HepG2 (cell line): Measurements from ENCODE around the gene KLHL28. TPM values are rescaled to one million over a fixed set of nuclear protein-coding genes. Genes with fewer than 3 reads are reported as not detected.

ENCODE experiments used
- ATAC-seq: fragments of 200-7000 bp; cut with Tn5 transposase; 3 replicates; pipeline ENCODE4 v1.9.1; 2020; ENCODE audit warnings: mild to moderate bottlenecking, moderate library complexity
- Bru-seq: library from RNA; stranded (reverse); fragments of 400-500 nt; gene quantifications from one replicate; lab custom pipeline; 2021; lab: Mats Ljungman, UMichigan
- BruChase-seq, 2 experiments: library from RNA; stranded (reverse); fragments of 400-500 nt; gene quantifications; one replicate each; lab custom pipeline; 2021; lab: Mats Ljungman, UMichigan
- BruUV-seq: library from RNA; stranded (reverse); fragments of 400-500 nt; replicated peaks from 2 replicates; lab custom pipeline; 2021; lab: Mats Ljungman, UMichigan
- CTCF ChIA-PET: fragments of 300-600 bp; formaldehyde crosslinking; extraction: SDS; loops from one replicate; lab custom pipeline; 2021; ENCODE audit warnings: low total read pairs, inconsistent platforms, low intra/inter-chr PET ratio; lab: Yijun Ruan, JAX
- POLR2A ChIA-PET: fragments of 350-600 bp; sonication (Branson Sonifier 250); formaldehyde crosslinking; loops from one replicate; lab custom pipeline; 2020; ENCODE audit warnings: antibody characterized with exemption, inconsistent platforms; lab: Yijun Ruan, JAX
- DNase-seq: peaks from one replicate; pipeline ENCODE4 v3.0.0-alpha.2; 2015; ENCODE audit warnings: low spot score
- FAIRE-seq: peaks from 3 replicates; lab custom pipeline; 2011; peaks lifted over from hg19 to GRCh38; lab: Jason Lieb, UNC
- H2AFZ ChIP-seq: one replicate; pipeline ENCODE4 v1.6.1; 2011; ENCODE audit warnings: low read length, inconsistent platforms
- H3K27ac ChIP-seq: fragments of 300-600 bp; 3 replicates; pipeline ENCODE4 v1.8.0; 2011; ENCODE audit warnings: mixed run types, mild to moderate bottlenecking, mixed read lengths, low read length, inconsistent platforms; ENCODE audit not compliant: insufficient read depth; ENCODE audit errors: extremely low read length
- H3K27me3 ChIP-seq, 2 experiments: fragments of 200-600 bp in 1 of 2; 2 replicates in 1 of 2; 3 replicates in 1 of 2; pipeline versions ENCODE4 v1.6.0 to v1.8.0; 2011; ENCODE audit warnings: low read length in 2 of 2, mild to moderate bottlenecking in 2 of 2, moderate library complexity in 2 of 2, inconsistent platforms in 1 of 2; ENCODE audit not compliant: insufficient read depth in 2 of 2, control insufficient read depth in 1 of 2
- H3K36me3 ChIP-seq, 2 experiments: fragments of 200-600 bp in 1 of 2; replicated peaks in 1 of 2; 2 replicates in 1 of 2; 3 replicates in 1 of 2; pipeline versions ENCODE4 v1.5.1 to v1.8.0; 2011; ENCODE audit warnings: low read length in 2 of 2, inconsistent platforms in 1 of 2; ENCODE audit not compliant: insufficient read depth in 2 of 2, control insufficient read depth in 1 of 2
- H3K4me1 ChIP-seq: 2 replicates; pipeline ENCODE4 v1.5.1; 2012; ENCODE audit warnings: low read length, inconsistent platforms; ENCODE audit not compliant: insufficient read depth
- H3K4me2 ChIP-seq: 2 replicates; pipeline ENCODE4 v1.6.0; 2011; ENCODE audit warnings: low read depth, low read length, inconsistent platforms
- H3K4me3 ChIP-seq, 3 experiments: fragments of 200-600 bp in 1 of 3; sonication (generic), shearing (Covaris generic) in 1 of 3; replicated peaks in 1 of 3; 2 replicates each; pipeline ENCODE4 v1.5.1; 2011 to 2016; ENCODE audit warnings: low read length in 3 of 3, inconsistent platforms in 2 of 3, low read depth in 2 of 3, mild to moderate bottlenecking in 2 of 3, control low read depth in 1 of 3, mixed read lengths in 1 of 3; ENCODE audit not compliant: insufficient read depth in 1 of 3
- H3K79me2 ChIP-seq: one replicate; pipeline ENCODE4 v1.6.1; 2011; ENCODE audit warnings: low read length, inconsistent platforms; ENCODE audit not compliant: insufficient read depth
- H3K9ac ChIP-seq: 2 replicates; pipeline ENCODE4 v1.6.0; 2011; ENCODE audit warnings: mild to moderate bottlenecking, low read depth, low read length, inconsistent platforms; ENCODE audit not compliant: insufficient read depth
- H3K9me3 ChIP-seq: 2 replicates; pipeline ENCODE4 v1.5.1; 2012; ENCODE audit warnings: mild to moderate bottlenecking, low read length
- H4K20me1 ChIP-seq: 2 replicates; pipeline ENCODE4 v1.6.0; 2011; ENCODE audit warnings: inconsistent platforms, mild to moderate bottlenecking, low read length, moderate library complexity; ENCODE audit not compliant: insufficient read depth
- AKAP8 ChIP-seq: sonication (generic); formaldehyde crosslinking; IDR thresholded peaks from 2 replicates; pipeline ENCODE4 v1.5.1; 2020; ENCODE audit warnings: mild to moderate bottlenecking, missing genetic modification reagents
- ARNT2 ChIP-seq: sonication (generic); formaldehyde crosslinking; IDR thresholded peaks from 2 replicates; pipeline ENCODE4 v1.8.0; 2022; ENCODE audit warnings: mild to moderate bottlenecking, low read depth, missing genetic modification reagents, moderate library complexity
- FOXA1 ChIP-seq, 2 experiments: fragments of 450-650 bp in 1 of 2; sonication (generic) in 1 of 2; formaldehyde crosslinking in 1 of 2; IDR thresholded peaks; 2 replicates each; pipeline versions ENCODE4 v1.4.0 to v1.6.1; 2016 to 2020; ENCODE audit warnings: missing genetic modification reagents in 1 of 2
- GLI4 ChIP-seq: sonication (generic); formaldehyde crosslinking; IDR thresholded peaks from 2 replicates; pipeline ENCODE4 v1.5.1; 2020; ENCODE audit warnings: missing genetic modification reagents, mild to moderate bottlenecking, moderate library complexity, borderline replicate concordance
- HDAC1 ChIP-seq: sonication (generic); formaldehyde crosslinking; IDR thresholded peaks from 2 replicates; pipeline ENCODE4 v1.5.1; 2020; ENCODE audit warnings: mild to moderate bottlenecking, missing genetic modification reagents
- HOMEZ ChIP-seq: IDR thresholded peaks from 2 replicates; pipeline ENCODE4 v1.6.1; 2016; ENCODE audit warnings: low read depth
- HOXA5 ChIP-seq: sonication (generic); formaldehyde crosslinking; IDR thresholded peaks from 2 replicates; pipeline ENCODE4 v1.4.0; 2020; ENCODE audit warnings: missing genetic modification reagents
- RBFOX2 ChIP-seq: fragments of 200-400 bp; formaldehyde crosslinking; IDR thresholded peaks from 2 replicates; pipeline ENCODE4 v1.6.1; 2017; ENCODE audit warnings: low read depth, mild to moderate bottlenecking, low read length
- SMARCE1 ChIP-seq: fragments of 450-650 bp; IDR thresholded peaks from 2 replicates; pipeline ENCODE4 v1.6.1; 2017; ENCODE audit warnings: borderline replicate concordance
- TFAP4 ChIP-seq: sonication (generic); IDR thresholded peaks from 2 replicates; pipeline ENCODE4 v1.6.1; 2016; ENCODE audit warnings: low read depth, borderline replicate concordance
- ZIK1 ChIP-seq: sonication (generic); formaldehyde crosslinking; IDR thresholded peaks from 2 replicates; pipeline ENCODE4 v1.5.0; 2020; ENCODE audit warnings: mild to moderate bottlenecking, low read depth, missing genetic modification reagents, borderline replicate concordance
- ZMAT3 ChIP-seq: sonication (generic); formaldehyde crosslinking; conservative IDR thresholded peaks from 2 replicates; pipeline ENCODE4 v1.7.0; 2021; ENCODE audit warnings: missing genetic modification reagents
- ZNF703 ChIP-seq: sonication (generic); formaldehyde crosslinking; IDR thresholded peaks from 2 replicates; pipeline ENCODE4 v1.5.1; 2020; ENCODE audit warnings: missing genetic modification reagents, mild to moderate bottlenecking, moderate library complexity, borderline replicate concordance
- ZSCAN21 ChIP-seq: sonication (generic); formaldehyde crosslinking; IDR thresholded peaks from 2 replicates; pipeline ENCODE4 v1.8.0; 2022; ENCODE audit warnings: mild to moderate bottlenecking, missing genetic modification reagents, moderate library complexity, borderline replicate concordance
- WGBS: methylation state at CpG from one replicate; pipeline ENCODE4 v1.1.6; 2017; ENCODE audit warnings: low lambda C conversion rate; 5-methylcytosine and 5-hydroxymethylcytosine counted together
- in situ Hi-C: cut with HindIII; loops from 2 replicates; pipeline ENCODE4 v1.10.0; 2017; ENCODE audit warnings: low pct_unique_long_range_greater_than_20kb; ENCODE audit not compliant: extremely low pct_ligation_motif_present
- intact Hi-C: fragments of 100-400 bp; cut with micrococcal nuclease; formaldehyde crosslinking; loops from one replicate; pipeline ENCODE4 v1.10.0; 2022; ENCODE audit not compliant: unreplicated experiment
- long read RNA-seq, 2 experiments: library from RNA in 1 of 2; library from polyadenylated mRNA in 1 of 2; stranded (forward) in 1 of 2; unstranded in 1 of 2; transcript quantifications; one replicate each; pipeline ENCODE4 v2.0.0, GENCODE V29; 2019 to 2022
- polyA minus RNA-seq, 3 experiments: library from RNA; depleted of rRNA, polyadenylated mRNA; stranded (reverse); fragments of >200 nt; gene quantifications; 2 replicates each; pipeline ENCODE4 v1.2.3, GENCODE V29; 2011; ENCODE audit warnings: low replicate concordance in 1 of 3
- polyA plus RNA-seq, 8 experiments: library from polyadenylated mRNA; depleted of rRNA in 3 of 8; stranded (reverse) in 7 of 8; unstranded in 1 of 8; fragments of >200 nt; fragmentation: Illumina TruSeq in 4 of 8; extraction: Trizol in 4 of 8; gene quantifications; 2 replicates each; pipeline versions ENCODE4 v1.2.1 to v1.2.3, GENCODE V29; 2011 to 2016; ENCODE audit warnings: low read depth in 4 of 8, missing spikeins in 1 of 8, mixed read lengths in 1 of 8; ENCODE audit not compliant: insufficient read depth in 1 of 8
- total RNA-seq, 5 experiments: library from RNA; depleted of rRNA; stranded (reverse); fragments of >200 nt; fragmentation: Illumina TruSeq; extraction: Trizol; gene quantifications; 2 replicates each; pipeline ENCODE4 v1.2.3, GENCODE V29; 2016; ENCODE audit warnings: low read depth in 1 of 5

Gene KLHL28
- total RNA-seq (2016; rRNA removed; fragmentation: Illumina TruSeq; extraction: Trizol), result 6.6 and 9.8 TPM in 2 replicates
- 2.5 and 4.1 TPM in 2 replicates for total RNA-seq (2016; cell fraction: cytosol; rRNA removed; fragmentation: Illumina TruSeq; extraction: Trizol; ENCODE audit: low read depth)
- total RNA-seq (2016; cell fraction: insoluble cytoplasmic fraction; rRNA removed; fragmentation: Illumina TruSeq; extraction: Trizol), result 6.6 and 8.2 TPM in 2 replicates
- total RNA-seq (2016; cell fraction: membrane; rRNA removed; fragmentation: Illumina TruSeq; extraction: Trizol), result 2.5 and 2.9 TPM in 2 replicates
- total RNA-seq (2016; cell fraction: nucleus; rRNA removed; fragmentation: Illumina TruSeq; extraction: Trizol), result 8.3 and 9.3 TPM in 2 replicates
- 2.7 and 3.4 TPM in 2 replicates for polyA plus RNA-seq (2011; rRNA removed)
- polyA plus RNA-seq (2011; cell fraction: cytosol; rRNA removed), result 1.1 and 2.2 TPM in 2 replicates
- 3.3 and 4.5 TPM in 2 replicates for polyA plus RNA-seq (2011; cell fraction: nucleus; rRNA removed)
- 4.6 and 4.8 TPM in 2 replicates for polyA plus RNA-seq (2012)
- 0.50 and 0.64 TPM in 2 replicates for polyA plus RNA-seq (2016; cell fraction: cytosol; fragmentation: Illumina TruSeq; extraction: Trizol; ENCODE audit: low read depth)
- 4.3 and 5.1 TPM in 2 replicates for polyA plus RNA-seq (2016; cell fraction: insoluble cytoplasmic fraction; fragmentation: Illumina TruSeq; extraction: Trizol; ENCODE audit: low read depth)
- 0.31 and 0.84 TPM in 2 replicates for polyA plus RNA-seq (2016; cell fraction: membrane; fragmentation: Illumina TruSeq; extraction: Trizol; ENCODE audit: low read depth)
- polyA plus RNA-seq (2016; cell fraction: nucleus; fragmentation: Illumina TruSeq; extraction: Trizol; ENCODE audit: insufficient read depth, low read depth), result 5.2 and 5.5 TPM in 2 replicates
- polyA minus RNA-seq (2011; rRNA and poly(A)+ RNA removed; ENCODE audit: low replicate concordance), result 17.1 and 19.1 TPM in 2 replicates
- 6.0 and 6.7 TPM in 2 replicates for polyA minus RNA-seq (2011; cell fraction: cytosol; rRNA and poly(A)+ RNA removed)
- 19.1 and 27.1 TPM in 2 replicates for polyA minus RNA-seq (2011; cell fraction: nucleus; rRNA and poly(A)+ RNA removed)
- Bru-seq, nascent RNA, result percentile 78 among the genes with signal in this experiment
- BruChase-seq, experiment 1, labeled RNA remaining after a 6-hour chase, result percentile 70 among the genes with signal in this experiment
- BruChase-seq, experiment 2, labeled RNA remaining after a 2-hour chase, result percentile 78 among the genes with signal in this experiment
- long read RNA-seq, experiment 1, full-length matches to known transcripts, result 2 of 8 reads
- long read RNA-seq, experiment 1, partial matches to known transcripts, result 3 of 8 reads
- long read RNA-seq, experiment 1, other reads (novel, unspliced or antisense), result 3 of 8 reads
- long read RNA-seq, experiment 2, partial matches to known transcripts, result 1 of 6 reads
- long read RNA-seq, experiment 2, other reads (novel, unspliced or antisense), result 5 of 6 reads

GRCh38 chr14:44961554-44962333 is at the start of gene KLHL28, which contains the start of gene TOGARAM1:
TSS of gene KLHL28 (minus strand) at chr14:44961947. CDS start at chr14:44945928, 16,019 bp downstream.
TSS of gene TOGARAM1 (plus strand) at chr14:44962190. CDS start at chr14:44962422, 232 bp downstream.
- peak within 1 kb of the TSS; percentile 83 to 88 (median 84) for H3K4me3 ChIP-seq
- H3K27me3 ChIP-seq, result no peaks in the 10 kb centered on the region; a peak in 1 of 5 replicates
- H3K79me2 ChIP-seq, result peaks cover 93% of the 10 kb centered on the region
- H3K36me3 ChIP-seq, result no peaks in the 10 kb centered on the region
- peak; percentile 100 for DNase-seq
- ChIA-PET CTCF (no interaction called here), POLR2A (interaction anchor here (0.7 to 4.5 kb wide), 12 partner anchors 13 to 1181 kb away, joined by 3 to 42 read pairs (median 4); partner anchors contain the start of genes FANCM, FKBP3, MIS18BP1 and PRPF39)
- peaks cover 34% of the 10 kb centered on the region for H3K4me1 ChIP-seq
- peak; percentile 90 for ATAC-seq
- H3K4me2 ChIP-seq, result peak within 1 kb of the TSS; percentile 82
- H4K20me1 ChIP-seq, result peaks cover 13% of the 10 kb centered on the region
- peak within 1 kb of the TSS; percentile 81 for H3K9ac ChIP-seq
- H3K9me3 ChIP-seq, result no peaks in the 10 kb centered on the region
- 1% methylated on average over 15 of the region's 37 CpGs for WGBS
- H3K27ac ChIP-seq, result peak within 1 kb of the TSS; percentile 84
- intact Hi-C loops (loop anchor here (1.0 to 2.0 kb wide), 5 partner anchors 48 to 291 kb away; partner anchors contain the start of genes FKBP3, MIS18BP1 and PRPF39), in situ Hi-C loops (loop anchor here (5.0 kb wide), 1 partner anchor 176 kb away; the partner anchor contains the start of gene FANCM)
- FAIRE-seq, result peak; percentile 95
- no TSS peak for BruUV-seq
- H2AFZ ChIP-seq, result peak within 1 kb of the TSS; percentile 62
- TF ChIP-seq SMARCE1 (no peak), ZMAT3 (CRISPR knock-in tag) (peak; percentile 76; the same call in 1 of the 2 replicates), HOXA5 (CRISPR knock-in tag) (0 out of 2 replicates have a peak, but pooled peaks have one; percentile 7), GLI4 (no peak), TFAP4 (peak; percentile 90), AKAP8 (CRISPR knock-in tag) (no peak), ARNT2 (CRISPR knock-in tag) (peak; percentile 36; the same call in 1 of the 2 replicates), HOMEZ (CRISPR knock-in tag) (peak; percentile 81; the same call in 1 of the 2 replicates), ZIK1 (0 out of 2 replicates have a peak, but pooled peaks have one; percentile 21), HDAC1 (CRISPR knock-in tag) (peak; percentile 69), ZNF703 (CRISPR knock-in tag) (no peak), ZSCAN21 (CRISPR knock-in tag) (peak; percentile 46; the same call in 1 of the 2 replicates), RBFOX2 (peak; percentile 63; the same call in 1 of the 2 replicates), FOXA1 (IDR thresholded peaks at IDR 0.05) (no peak), FOXA1 (CRISPR knock-in tag; IDR thresholded peaks at IDR 0.05) (peak; percentile 36; the same call in 1 of the 2 replicates)
